Heart left ventricle (tissue), 16 donors: Measurements from ENCODE around the gene ZNF397. TPM values are rescaled to one million over a fixed set of nuclear protein-coding genes. Genes with fewer than 3 reads are reported as not detected.

Experiments used
- ATAC-seq, 4 donors: fragments of 200-7000 bp; cut with Tn5 transposase; one replicate each; pipeline ENCODE4 v1.9.1; 2020 to 2022; ENCODE audit warnings: moderate library complexity in 4 of 4, mild to moderate bottlenecking in 3 of 4, moderate number of reproducible peaks in 1 of 4
- DNase-seq, 5 donors: peaks; one replicate each; pipeline ENCODE4 v3.0.0-alpha.2; 2020
- H3K27ac ChIP-seq, 12 donors: fragments of 200-600 bp; sonication (generic) in 4 of 12; one replicate each; pipeline versions ENCODE4 v1.5.0 to v1.8.0; 2016 to 2022; ENCODE audit warnings: mild to moderate bottlenecking in 2 of 12
- H3K27me3 ChIP-seq, 9 donors: fragments of 200-600 bp; sonication (generic) in 2 of 9; one replicate each; pipeline versions ENCODE4 v1.5.1 to v1.8.0; 2016 to 2022; ENCODE audit warnings: mild to moderate bottlenecking in 3 of 9
- H3K36me3 ChIP-seq, 9 donors: fragments of 200-600 bp; sonication (generic) in 2 of 9; one replicate each; pipeline versions ENCODE4 v1.5.0 to v1.8.0; 2018 to 2022; ENCODE audit warnings: mild to moderate bottlenecking in 2 of 9
- H3K4me1 ChIP-seq, 12 donors: fragments of 200-600 bp; sonication (generic) in 4 of 12; one replicate each; pipeline versions ENCODE4 v1.5.0 to v1.8.0; 2016 to 2022; ENCODE audit warnings: mild to moderate bottlenecking in 3 of 12
- H3K4me3 ChIP-seq, 12 donors: fragments of 200-600 bp; sonication (generic) in 4 of 12; one replicate each; pipeline versions ENCODE4 v1.5.0 to v1.8.0; 2017 to 2022; ENCODE audit warnings: mild to moderate bottlenecking in 9 of 12, moderate library complexity in 4 of 12
- H3K9me3 ChIP-seq, 12 donors: fragments of 200-600 bp; sonication (generic) in 4 of 12; one replicate each; pipeline versions ENCODE4 v1.5.0 to v1.8.0; 2016 to 2022; ENCODE audit warnings: mild to moderate bottlenecking in 1 of 12
- CTCF ChIP-seq, 12 donors: fragments of 200-600 bp; sonication (generic) in 4 of 12; IDR thresholded peaks; one replicate each; pipeline versions ENCODE4 v1.5.0 to v1.8.0; 2018 to 2022; ENCODE audit warnings: antibody characterized with exemption in 12 of 12, mild to moderate bottlenecking in 5 of 12
- POLR2A ChIP-seq, 2 donors: fragments of 450-650 bp; IDR thresholded peaks; one replicate each; pipeline ENCODE4 v1.6.1; 2017; ENCODE audit warnings: antibody characterized with exemption in 2 of 2, mild to moderate bottlenecking in 2 of 2, moderate library complexity in 2 of 2
- WGBS, 4 donors: extraction: QIAGEN DNeasy Blood & Tissue Kit in 2 of 4; methylation state at CpG; one replicate each; pipeline versions ENCODE4 v1.1.5 to v1.1.7; 2013 to 2018; 5-methylcytosine and 5-hydroxymethylcytosine counted together
- intact Hi-C, 10 donors: fragments of 100-400 bp; cut with DNase I; formaldehyde crosslinking; loops; one replicate each; pipeline versions ENCODE4 v1.11.1 to v1.14.2; 2022
- polyA plus RNA-seq, 2 donors: library from polyadenylated mRNA; stranded (reverse); fragments of 200-250 nt; gene quantifications; one replicate each; pipeline ENCODE4 v1.2.3, GENCODE V29; 2013
- total RNA-seq, 9 donors: library from RNA; depleted of rRNA in 2 of 9; stranded (reverse); fragments of >200 nt in 2 of 9; fragmentation: NEBNext Ultra II Directional in 3 of 9; extraction: Animal tissue kit (Norgen Biotek cat#: 25700) in 3 of 9; gene quantifications; one replicate each; pipeline versions ENCODE4 v1.1.0 to v1.2.4, GENCODE V29; 2016 to 2023
- donor health status: ischemic (EF 13 %, LVEDD 7.1; RV severe dilation, severe dysfunction).
- donor health status: healthy with polysubstance abuse.
- donor health status: DM: no; HTN: yes; CAD: no.
- donor health status: DM: no; HTN: no; CAD: no.
- donor health status: ischemic (EF 25% LVEDD 6.9; RV normal size, moderate dysfunction).
- donor health status: ischemic (EF 25% LVEDD 5.7; RV mildly dilated, moderate dysfunction).
- donor health status: healthy.
- donor health status: DM: yes; HTN: yes; CAD: no.
- donor health status: ischemic (EF 35%, LVEDD 5.7; RV mildly dilated, moderate dysfunction).
- donor health status: nonischemic (EF 11% LVEDD 7.7; RV severe dilation, severe dysfunction).
- donor health status: DM: yes; HTN: yes; CAD: no.
- donor health status: PGD.
- donor health status: ischemic (EF 29% LVEDD 5.4; RV normal size, mild dysfunction).
- donor health status: nonischemic (EF 23%, LVEDD 6.1; RV moderate dilation, normal function).

ZNF397 gene
- total and polyA plus RNA-seq, 11 donors = 7.8 to 20.0 (median 13.8) TPM

GRCh38 chr18:35220424-35220823 lies 20.4 kb upstream of the ZNF397 start:
- H3K27me3 ChIP-seq = no peaks in the 10 kb centered on the region
- H3K27ac ChIP-seq = no peak overlapping the region
- ATAC-seq = no peak
- no peaks in the 10 kb centered on the region for H3K9me3 ChIP-seq
- TF ChIP-seq POLR2A (IDR thresholded peaks at IDR 0.05) (no peak), CTCF (IDR thresholded peaks at IDR 0.05) (no peak)
- H3K4me1 ChIP-seq = no peaks in the 10 kb centered on the region
- DNase-seq = no peak
- 87 to 90% (median 89%) methylated on average over 6 of the region's 6 CpGs for WGBS, 4 donors
- no peaks in the 10 kb centered on the region for H3K36me3 ChIP-seq
- intact Hi-C loops = loop anchor here in 1 of 10 donors (10.0 kb wide), 1 partner anchor 206 kb away; no protein-coding TSS in a partner anchor
- H3K4me3 ChIP-seq = no peak overlapping the region

GRCh38 chr18:35223797-35224196 lies 17.0 kb upstream of the ZNF397 start:
- TF ChIP-seq POLR2A (IDR thresholded peaks at IDR 0.05) = no peak
- no peak for TF ChIP-seq CTCF (IDR thresholded peaks at IDR 0.05)
- intact Hi-C loops = loop anchor here in 1 of 10 donors (10.0 kb wide), 1 partner anchor 209 kb away; no protein-coding TSS in a partner anchor
- Histone ChIP-seq H3K27me3 (no peaks in the 10 kb centered on the region), H3K4me3 (no peak overlapping the region), H3K27ac (no peak overlapping the region), H3K36me3 (no peaks in the 10 kb centered on the region), H3K9me3 (no peaks in the 10 kb centered on the region), H3K4me1 (no peaks in the 10 kb centered on the region)
- DNase-seq (no peak), ATAC-seq (no peak)
- WGBS, 4 donors = 88 to 94% (median 91%) methylated on average over 3 of the region's 3 CpGs

- intact Hi-C loops = loop anchor here in 1 of 10 donors (10.0 kb wide), 1 partner anchor 212 kb away; no protein-coding TSS in a partner anchor
- H3K36me3 ChIP-seq = no peaks in the 10 kb centered on the region
- DNase-seq (no peak), ATAC-seq (no peak)
- H3K27ac ChIP-seq = no peak overlapping the region
- H3K27me3 ChIP-seq = peaks cover 0 to 3% (median 0%) of the 10 kb centered on the region in 9 donors
- H3K4me1 ChIP-seq = peaks cover 0 to 5% (median 0%) of the 10 kb centered on the region in 12 donors
- WGBS, 4 donors = 65 to 78% (median 73%) methylated on average over 1 of the region's 1 CpG
- no peak overlapping the region for H3K4me3 ChIP-seq
- no peaks in the 10 kb centered on the region for H3K9me3 ChIP-seq
- TF ChIP-seq CTCF (IDR thresholded peaks at IDR 0.05) = no peak
- TF ChIP-seq POLR2A (IDR thresholded peaks at IDR 0.05) = no peak
These were observed 13.6 kb upstream of the ZNF397 start for GRCh38 chr18:35227254-35227653.

- WGBS, 4 donors = 0 to 1% (median 1%) methylated on average over 6 of the region's 6 CpGs
- no peaks in the 10 kb centered on the region for H3K9me3 ChIP-seq
- H3K4me1 ChIP-seq = peaks cover 0 to 5% (median 0%) of the 10 kb centered on the region in 12 donors
- peak overlapping the region in 8 of 12 donors; percentile 1 to 34 (median 20) for H3K4me3 ChIP-seq
- intact Hi-C loops = loop anchor here in 9 of 10 donors (1.0 to 10.0 kb wide), 7 partner anchors 124 to 284 kb away; no protein-coding TSS in a partner anchor
- no peak for TF ChIP-seq POLR2A (IDR thresholded peaks at IDR 0.05)
- TF ChIP-seq CTCF (IDR thresholded peaks at IDR 0.05) = peak; percentile 91 to 97 (median 96)
- no peaks in the 10 kb centered on the region for H3K36me3 ChIP-seq
- DNase-seq = peak; percentile 72 to 86 (median 81)
- peaks cover 0 to 3% (median 0%) of the 10 kb centered on the region in 9 donors for H3K27me3 ChIP-seq
- no peak overlapping the region for H3K27ac ChIP-seq
- ATAC-seq = peak; percentile 84 to 94 (median 92)
These were observed 9.8 kb upstream of the ZNF397 start for GRCh38 chr18:35231052-35231451.
